Liver (tissue), 9 donors: ENCODE results near the gene TNFAIP8L2. TPM values are rescaled to one million over a fixed set of nuclear protein-coding genes. Genes with fewer than 3 reads are reported as not detected.

ENCODE experiments used
- DNase-seq: peaks from one replicate; pipeline ENCODE4 v3.0.0-alpha.2; 2017; ENCODE audit warnings: low spot score
- H3K27ac ChIP-seq, 2 donors: one replicate each; pipeline ENCODE4 v1.7.0; 2013; ENCODE audit warnings: inconsistent platforms in 2 of 2, low read length in 2 of 2, control low read depth in 1 of 2, low read depth in 1 of 2, mild to moderate bottlenecking in 1 of 2
- H3K27me3 ChIP-seq, 4 donors: one replicate each; pipeline versions ENCODE4 v1.6.1 to v1.7.0; 2013; ENCODE audit warnings: low read length in 3 of 4, inconsistent platforms in 1 of 4, mild to moderate bottlenecking in 1 of 4, moderate library complexity in 1 of 4; ENCODE audit not compliant: control insufficient read depth in 4 of 4, insufficient read depth in 4 of 4
- H3K36me3 ChIP-seq, 4 donors: one replicate each; pipeline versions ENCODE4 v1.6.1 to v1.7.0; 2013; ENCODE audit warnings: low read length in 3 of 4, mild to moderate bottlenecking in 3 of 4, low read depth in 1 of 4, moderate library complexity in 1 of 4; ENCODE audit not compliant: control insufficient read depth in 4 of 4, insufficient read depth in 3 of 4
- H3K4me1 ChIP-seq, 4 donors: one replicate each; pipeline versions ENCODE4 v1.6.1 to v1.7.0; 2013; ENCODE audit warnings: low read length in 3 of 4, mild to moderate bottlenecking in 3 of 4, moderate library complexity in 1 of 4; ENCODE audit not compliant: control insufficient read depth in 4 of 4, insufficient read depth in 4 of 4
- H3K4me3 ChIP-seq, 3 donors: one replicate each; pipeline versions ENCODE4 v1.6.1 to v1.7.0; 2013; ENCODE audit warnings: low read length in 3 of 3, control low read depth in 1 of 3, low read depth in 1 of 3, mild to moderate bottlenecking in 1 of 3
- H3K9ac ChIP-seq, 2 donors: one replicate each; pipeline ENCODE4 v1.7.0; 2013; ENCODE audit warnings: low read length in 2 of 2, mild to moderate bottlenecking in 2 of 2, moderate library complexity in 2 of 2, control low read depth in 1 of 2, low read depth in 1 of 2
- H3K9me3 ChIP-seq, 4 donors: one replicate each; pipeline versions ENCODE4 v1.6.1 to v1.7.0; 2013; ENCODE audit warnings: low read length in 3 of 4; ENCODE audit not compliant: control insufficient read depth in 4 of 4
- EGR1 ChIP-seq, 2 donors: IDR thresholded peaks; 2 replicates each; pipeline ENCODE4 v1.6.1; 2016 to 2018; ENCODE audit warnings: antibody characterized with exemption in 2 of 2, low read depth in 2 of 2
- FOXA1 ChIP-seq: IDR thresholded peaks from 2 replicates; pipeline ENCODE4 v1.6.1; 2016; ENCODE audit warnings: antibody characterized with exemption
- FOXA2 ChIP-seq: IDR thresholded peaks from 2 replicates; pipeline ENCODE4 v1.6.1; 2016; ENCODE audit warnings: antibody characterized with exemption
- GABPA ChIP-seq, 2 donors: IDR thresholded peaks in 1 of 2; conservative IDR thresholded peaks in 1 of 2; 2 replicates each; pipeline ENCODE4 v1.6.1; 2016; ENCODE audit warnings: antibody characterized with exemption in 2 of 2, mild to moderate bottlenecking in 1 of 2, moderate library complexity in 1 of 2
- HNF4A ChIP-seq, 2 donors: conservative IDR thresholded peaks; 2 replicates each; pipeline ENCODE4 v1.6.1; 2016; ENCODE audit warnings: antibody characterized with exemption in 2 of 2, mild to moderate bottlenecking in 2 of 2
- HNF4G ChIP-seq: IDR thresholded peaks from 2 replicates; pipeline ENCODE4 v1.6.1; 2016; ENCODE audit warnings: antibody characterized with exemption
- JUND ChIP-seq, 2 donors: IDR thresholded peaks; 2 replicates each; pipeline ENCODE4 v1.6.1; 2016; ENCODE audit warnings: antibody characterized with exemption in 2 of 2
- NR2F2 ChIP-seq: IDR thresholded peaks from 2 replicates; pipeline ENCODE4 v1.6.1; 2016; ENCODE audit warnings: antibody characterized with exemption
- RAD21 ChIP-seq, 2 donors: IDR thresholded peaks; 2 replicates each; pipeline ENCODE4 v1.6.1; 2016; ENCODE audit warnings: antibody characterized with exemption in 2 of 2, mild to moderate bottlenecking in 2 of 2
- RXRA ChIP-seq, 2 donors: IDR thresholded peaks; 2 replicates each; pipeline ENCODE4 v1.6.1; 2017 to 2018; ENCODE audit warnings: antibody characterized with exemption in 2 of 2, mild to moderate bottlenecking in 1 of 2
- SP1 ChIP-seq: IDR thresholded peaks from 2 replicates; pipeline ENCODE4 v1.6.1; 2018; ENCODE audit warnings: antibody characterized with exemption, mild to moderate bottlenecking
- TAF1 ChIP-seq: conservative IDR thresholded peaks from 2 replicates; pipeline ENCODE4 v1.6.1; 2016; ENCODE audit warnings: antibody characterized with exemption, mild to moderate bottlenecking
- YY1 ChIP-seq: IDR thresholded peaks from 2 replicates; pipeline ENCODE4 v1.6.1; 2016; ENCODE audit warnings: antibody characterized with exemption, mild to moderate bottlenecking
- WGBS: extraction: QIAGEN DNeasy Blood & Tissue Kit; methylation state at CpG from one replicate; pipeline ENCODE4 v1.1.7; 2013; 5-methylcytosine and 5-hydroxymethylcytosine counted together
- polyA plus RNA-seq, 2 donors: library from polyadenylated mRNA; stranded (reverse) in 1 of 2; unstranded in 1 of 2; fragments of 200-250 nt in 1 of 2; fragments of >200 nt in 1 of 2; fragmentation: Nextera tagmentation in 1 of 2; extraction: Ambion mirVana in 1 of 2; gene quantifications; one replicate each; pipeline versions ENCODE4 v1.2.1 to v1.2.3, GENCODE V29; 2013 to 2015
- total RNA-seq, 2 donors: library from RNA; depleted of rRNA; stranded (reverse); fragments of >200 nt; gene quantifications; one replicate each; pipeline ENCODE4 v1.2.3, GENCODE V29; 2014
- TF ChIP-seq, protein P1 (sequence below): fragments of 150-350 bp; IDR thresholded peaks from 2 replicates; pipeline ENCODE4 v1.5.1; 2017; ENCODE audit warnings: improper control_type of control experiment, low read depth, low read length; ENCODE audit not compliant: missing input control
- TF ChIP-seq, protein P2 (sequence below): IDR thresholded peaks from 2 replicates; pipeline ENCODE4 v1.6.1; 2016; ENCODE audit warnings: antibody characterized with exemption
- TF ChIP-seq, protein P3 (sequence below): IDR thresholded peaks from 2 replicates; pipeline ENCODE4 v1.6.1; 2016; ENCODE audit warnings: antibody characterized with exemption, mild to moderate bottlenecking
- TF ChIP-seq, protein P4 (sequence below): IDR thresholded peaks from 2 replicates; pipeline ENCODE4 v1.6.1; 2016; ENCODE audit warnings: antibody characterized with exemption
- TF ChIP-seq, protein P5 (sequence below): IDR thresholded peaks from 2 replicates; pipeline ENCODE4 v1.6.1; 2016; ENCODE audit warnings: antibody characterized with exemption
- donor health status: healthy.
- donor health status: healthy.
- donor health status: healthy.
- donor health status: healthy.
- donor health status: healthy.

Gene TNFAIP8L2
- total and polyA plus RNA-seq, 4 donors = 2.9 to 8.7 (median 4.1) TPM

DNA sequence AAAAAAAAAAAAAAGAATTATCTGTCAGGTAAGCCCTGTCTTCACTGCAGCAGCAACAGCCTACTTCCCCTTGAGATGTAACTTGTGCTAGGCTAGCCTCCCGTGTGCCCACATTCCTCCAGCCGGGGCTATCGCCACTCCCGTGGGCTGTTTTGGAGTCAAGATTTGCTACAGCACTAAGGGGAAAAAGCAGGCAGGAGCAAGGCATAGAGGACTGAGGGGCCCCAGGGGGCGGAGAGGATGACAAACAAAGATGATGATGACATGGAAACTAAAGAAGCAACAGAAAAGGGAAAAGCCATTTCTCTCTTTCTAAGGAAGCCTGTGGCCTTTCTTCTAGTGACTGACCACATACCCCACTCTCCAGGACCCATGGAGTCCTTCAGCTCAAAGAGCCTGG, 1.9 kb downstream of the TNFAIP8L2 start (continued):
- TF ChIP-seq, protein P1, sequence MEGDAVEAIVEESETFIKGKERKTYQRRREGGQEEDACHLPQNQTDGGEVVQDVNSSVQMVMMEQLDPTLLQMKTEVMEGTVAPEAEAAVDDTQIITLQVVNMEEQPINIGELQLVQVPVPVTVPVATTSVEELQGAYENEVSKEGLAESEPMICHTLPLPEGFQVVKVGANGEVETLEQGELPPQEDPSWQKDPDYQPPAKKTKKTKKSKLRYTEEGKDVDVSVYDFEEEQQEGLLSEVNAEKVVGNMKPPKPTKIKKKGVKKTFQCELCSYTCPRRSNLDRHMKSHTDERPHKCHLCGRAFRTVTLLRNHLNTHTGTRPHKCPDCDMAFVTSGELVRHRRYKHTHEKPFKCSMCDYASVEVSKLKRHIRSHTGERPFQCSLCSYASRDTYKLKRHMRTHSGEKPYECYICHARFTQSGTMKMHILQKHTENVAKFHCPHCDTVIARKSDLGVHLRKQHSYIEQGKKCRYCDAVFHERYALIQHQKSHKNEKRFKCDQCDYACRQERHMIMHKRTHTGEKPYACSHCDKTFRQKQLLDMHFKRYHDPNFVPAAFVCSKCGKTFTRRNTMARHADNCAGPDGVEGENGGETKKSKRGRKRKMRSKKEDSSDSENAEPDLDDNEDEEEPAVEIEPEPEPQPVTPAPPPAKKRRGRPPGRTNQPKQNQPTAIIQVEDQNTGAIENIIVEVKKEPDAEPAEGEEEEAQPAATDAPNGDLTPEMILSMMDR = no peak

DNA sequence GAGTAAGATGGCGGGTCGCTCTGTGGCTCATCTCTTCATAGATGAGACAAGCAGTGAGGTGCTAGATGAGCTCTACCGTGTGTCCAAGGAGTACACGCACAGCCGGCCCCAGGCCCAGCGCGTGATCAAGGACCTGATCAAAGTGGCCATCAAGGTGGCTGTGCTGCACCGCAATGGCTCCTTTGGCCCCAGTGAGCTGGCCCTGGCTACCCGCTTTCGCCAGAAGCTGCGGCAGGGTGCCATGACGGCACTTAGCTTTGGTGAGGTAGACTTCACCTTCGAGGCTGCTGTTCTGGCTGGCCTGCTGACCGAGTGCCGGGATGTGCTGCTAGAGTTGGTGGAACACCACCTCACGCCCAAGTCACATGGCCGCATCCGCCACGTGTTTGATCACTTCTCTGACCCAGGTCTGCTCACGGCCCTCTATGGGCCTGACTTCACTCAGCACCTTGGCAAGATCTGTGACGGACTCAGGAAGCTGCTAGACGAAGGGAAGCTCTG, 2.4 kb downstream of the TNFAIP8L2 start:
- H3K36me3 ChIP-seq = peaks cover 2 to 35% (median 14%) of the 10 kb centered on the region in 4 donors
- H3K27ac ChIP-seq = no peak overlapping the region
- no peak overlapping the region for H3K4me3 ChIP-seq
- H3K9ac ChIP-seq = no peak overlapping the region
- TF ChIP-seq HNF4G (no peak), SP1 (no peak), JUND (IDR thresholded peaks at IDR 0.05) (no peak), GABPA (IDR thresholded peaks at IDR 0.05 in 1 of 2, conservative IDR thresholded peaks at IDR 0.05 in 1 of 2) (no peak), TAF1 (no peak), RAD21 (IDR thresholded peaks at IDR 0.05) (no peak), FOXA2 (no peak), FOXA1 (no peak), EGR1 (IDR thresholded peaks at IDR 0.05; ENCODE audit: low read depth in 2 of 2) (no peak), YY1 (no peak), NR2F2 (no peak), HNF4A (conservative IDR thresholded peaks at IDR 0.05) (no peak), RXRA (IDR thresholded peaks at IDR 0.05) (no peak)
- TF ChIP-seq, protein P2, sequence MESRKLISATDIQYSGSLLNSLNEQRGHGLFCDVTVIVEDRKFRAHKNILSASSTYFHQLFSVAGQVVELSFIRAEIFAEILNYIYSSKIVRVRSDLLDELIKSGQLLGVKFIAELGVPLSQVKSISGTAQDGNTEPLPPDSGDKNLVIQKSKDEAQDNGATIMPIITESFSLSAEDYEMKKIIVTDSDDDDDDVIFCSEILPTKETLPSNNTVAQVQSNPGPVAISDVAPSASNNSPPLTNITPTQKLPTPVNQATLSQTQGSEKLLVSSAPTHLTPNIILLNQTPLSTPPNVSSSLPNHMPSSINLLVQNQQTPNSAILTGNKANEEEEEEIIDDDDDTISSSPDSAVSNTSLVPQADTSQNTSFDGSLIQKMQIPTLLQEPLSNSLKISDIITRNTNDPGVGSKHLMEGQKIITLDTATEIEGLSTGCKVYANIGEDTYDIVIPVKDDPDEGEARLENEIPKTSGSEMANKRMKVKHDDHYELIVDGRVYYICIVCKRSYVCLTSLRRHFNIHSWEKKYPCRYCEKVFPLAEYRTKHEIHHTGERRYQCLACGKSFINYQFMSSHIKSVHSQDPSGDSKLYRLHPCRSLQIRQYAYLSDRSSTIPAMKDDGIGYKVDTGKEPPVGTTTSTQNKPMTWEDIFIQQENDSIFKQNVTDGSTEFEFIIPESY = no peak
- TF ChIP-seq, protein P3, sequence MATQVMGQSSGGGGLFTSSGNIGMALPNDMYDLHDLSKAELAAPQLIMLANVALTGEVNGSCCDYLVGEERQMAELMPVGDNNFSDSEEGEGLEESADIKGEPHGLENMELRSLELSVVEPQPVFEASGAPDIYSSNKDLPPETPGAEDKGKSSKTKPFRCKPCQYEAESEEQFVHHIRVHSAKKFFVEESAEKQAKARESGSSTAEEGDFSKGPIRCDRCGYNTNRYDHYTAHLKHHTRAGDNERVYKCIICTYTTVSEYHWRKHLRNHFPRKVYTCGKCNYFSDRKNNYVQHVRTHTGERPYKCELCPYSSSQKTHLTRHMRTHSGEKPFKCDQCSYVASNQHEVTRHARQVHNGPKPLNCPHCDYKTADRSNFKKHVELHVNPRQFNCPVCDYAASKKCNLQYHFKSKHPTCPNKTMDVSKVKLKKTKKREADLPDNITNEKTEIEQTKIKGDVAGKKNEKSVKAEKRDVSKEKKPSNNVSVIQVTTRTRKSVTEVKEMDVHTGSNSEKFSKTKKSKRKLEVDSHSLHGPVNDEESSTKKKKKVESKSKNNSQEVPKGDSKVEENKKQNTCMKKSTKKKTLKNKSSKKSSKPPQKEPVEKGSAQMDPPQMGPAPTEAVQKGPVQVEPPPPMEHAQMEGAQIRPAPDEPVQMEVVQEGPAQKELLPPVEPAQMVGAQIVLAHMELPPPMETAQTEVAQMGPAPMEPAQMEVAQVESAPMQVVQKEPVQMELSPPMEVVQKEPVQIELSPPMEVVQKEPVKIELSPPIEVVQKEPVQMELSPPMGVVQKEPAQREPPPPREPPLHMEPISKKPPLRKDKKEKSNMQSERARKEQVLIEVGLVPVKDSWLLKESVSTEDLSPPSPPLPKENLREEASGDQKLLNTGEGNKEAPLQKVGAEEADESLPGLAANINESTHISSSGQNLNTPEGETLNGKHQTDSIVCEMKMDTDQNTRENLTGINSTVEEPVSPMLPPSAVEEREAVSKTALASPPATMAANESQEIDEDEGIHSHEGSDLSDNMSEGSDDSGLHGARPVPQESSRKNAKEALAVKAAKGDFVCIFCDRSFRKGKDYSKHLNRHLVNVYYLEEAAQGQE = no peak
- TF ChIP-seq, protein P4, sequence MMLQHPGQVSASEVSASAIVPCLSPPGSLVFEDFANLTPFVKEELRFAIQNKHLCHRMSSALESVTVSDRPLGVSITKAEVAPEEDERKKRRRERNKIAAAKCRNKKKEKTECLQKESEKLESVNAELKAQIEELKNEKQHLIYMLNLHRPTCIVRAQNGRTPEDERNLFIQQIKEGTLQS = no peak
- TF ChIP-seq, protein P5, sequence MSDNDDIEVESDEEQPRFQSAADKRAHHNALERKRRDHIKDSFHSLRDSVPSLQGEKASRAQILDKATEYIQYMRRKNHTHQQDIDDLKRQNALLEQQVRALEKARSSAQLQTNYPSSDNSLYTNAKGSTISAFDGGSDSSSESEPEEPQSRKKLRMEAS = no peak
- WGBS = 89% methylated on average over 22 of the region's 22 CpGs
- no peaks in the 10 kb centered on the region for H3K27me3 ChIP-seq
- no peak for DNase-seq
- no peaks in the 10 kb centered on the region for H3K9me3 ChIP-seq
- peaks cover 0 to 3% (median 0%) of the 10 kb centered on the region in 4 donors for H3K4me1 ChIP-seq
